Tibial nerve (tissue), 4 donors: ENCODE data around the gene CTNS.

Experiments used
- EP300 ChIP-seq, 2 donors: sonication (generic); formaldehyde crosslinking; IDR thresholded peaks; one replicate each; pipeline ENCODE4 v1.6.1; 2017; ENCODE audit warnings: antibody characterized with exemption in 2 of 2, mild to moderate bottlenecking in 1 of 2
- TF ChIP-seq, protein P1 (sequence below), 5 experiments: fragments of 200-600 bp in 3 of 5; fragments of 450-650 bp in 2 of 5; sonication (generic) in 3 of 5; IDR thresholded peaks; one replicate each; pipeline ENCODE4 v1.5.1; 2016 to 2019; ENCODE audit warnings: antibody characterized with exemption in 5 of 5, mild to moderate bottlenecking in 3 of 5, moderate library complexity in 2 of 5

DNA sequence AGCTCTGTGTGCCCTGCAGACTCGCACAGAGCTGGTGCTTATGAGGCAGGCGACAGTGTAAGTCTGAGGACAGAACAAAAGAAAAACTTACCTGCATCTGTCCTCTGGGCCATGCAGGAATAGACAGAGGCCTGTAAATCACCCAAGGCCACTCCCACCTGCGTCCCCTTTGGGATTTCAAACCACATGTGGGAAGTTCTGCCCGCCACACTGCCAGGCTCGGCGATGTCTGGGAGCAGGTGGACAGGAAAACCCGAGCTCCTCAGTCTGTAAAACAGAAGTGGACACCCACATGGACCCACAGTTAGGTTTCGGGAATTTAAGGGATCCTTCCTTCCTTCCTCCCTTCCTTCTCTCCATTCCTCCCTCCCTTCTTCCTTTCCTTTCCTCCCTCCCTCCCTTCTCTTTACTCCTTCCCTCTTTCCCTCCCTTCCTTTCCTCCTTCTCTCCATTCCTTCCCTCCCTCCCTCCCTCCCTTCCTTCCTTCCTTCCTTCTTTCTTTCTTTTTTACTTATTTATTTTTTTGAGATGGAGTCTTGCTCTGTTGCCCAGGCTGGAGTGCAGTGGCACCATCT is 15.3 kb upstream of the CTNS start:
- TF ChIP-seq, protein P1, sequence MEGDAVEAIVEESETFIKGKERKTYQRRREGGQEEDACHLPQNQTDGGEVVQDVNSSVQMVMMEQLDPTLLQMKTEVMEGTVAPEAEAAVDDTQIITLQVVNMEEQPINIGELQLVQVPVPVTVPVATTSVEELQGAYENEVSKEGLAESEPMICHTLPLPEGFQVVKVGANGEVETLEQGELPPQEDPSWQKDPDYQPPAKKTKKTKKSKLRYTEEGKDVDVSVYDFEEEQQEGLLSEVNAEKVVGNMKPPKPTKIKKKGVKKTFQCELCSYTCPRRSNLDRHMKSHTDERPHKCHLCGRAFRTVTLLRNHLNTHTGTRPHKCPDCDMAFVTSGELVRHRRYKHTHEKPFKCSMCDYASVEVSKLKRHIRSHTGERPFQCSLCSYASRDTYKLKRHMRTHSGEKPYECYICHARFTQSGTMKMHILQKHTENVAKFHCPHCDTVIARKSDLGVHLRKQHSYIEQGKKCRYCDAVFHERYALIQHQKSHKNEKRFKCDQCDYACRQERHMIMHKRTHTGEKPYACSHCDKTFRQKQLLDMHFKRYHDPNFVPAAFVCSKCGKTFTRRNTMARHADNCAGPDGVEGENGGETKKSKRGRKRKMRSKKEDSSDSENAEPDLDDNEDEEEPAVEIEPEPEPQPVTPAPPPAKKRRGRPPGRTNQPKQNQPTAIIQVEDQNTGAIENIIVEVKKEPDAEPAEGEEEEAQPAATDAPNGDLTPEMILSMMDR (IDR thresholded peaks at IDR 0.05) = no peak
- TF ChIP-seq EP300 (IDR thresholded peaks at IDR 0.05) = no peak
